ENCODE data around the gene SHROOM3. TPM values are rescaled to one million over a fixed set of nuclear protein-coding genes. Genes with fewer than 3 reads are reported as not detected.

Gene SHROOM3
- polyA plus RNA-seq, 1 donor from 2014 or later, result 2.7 TPM

DNA sequence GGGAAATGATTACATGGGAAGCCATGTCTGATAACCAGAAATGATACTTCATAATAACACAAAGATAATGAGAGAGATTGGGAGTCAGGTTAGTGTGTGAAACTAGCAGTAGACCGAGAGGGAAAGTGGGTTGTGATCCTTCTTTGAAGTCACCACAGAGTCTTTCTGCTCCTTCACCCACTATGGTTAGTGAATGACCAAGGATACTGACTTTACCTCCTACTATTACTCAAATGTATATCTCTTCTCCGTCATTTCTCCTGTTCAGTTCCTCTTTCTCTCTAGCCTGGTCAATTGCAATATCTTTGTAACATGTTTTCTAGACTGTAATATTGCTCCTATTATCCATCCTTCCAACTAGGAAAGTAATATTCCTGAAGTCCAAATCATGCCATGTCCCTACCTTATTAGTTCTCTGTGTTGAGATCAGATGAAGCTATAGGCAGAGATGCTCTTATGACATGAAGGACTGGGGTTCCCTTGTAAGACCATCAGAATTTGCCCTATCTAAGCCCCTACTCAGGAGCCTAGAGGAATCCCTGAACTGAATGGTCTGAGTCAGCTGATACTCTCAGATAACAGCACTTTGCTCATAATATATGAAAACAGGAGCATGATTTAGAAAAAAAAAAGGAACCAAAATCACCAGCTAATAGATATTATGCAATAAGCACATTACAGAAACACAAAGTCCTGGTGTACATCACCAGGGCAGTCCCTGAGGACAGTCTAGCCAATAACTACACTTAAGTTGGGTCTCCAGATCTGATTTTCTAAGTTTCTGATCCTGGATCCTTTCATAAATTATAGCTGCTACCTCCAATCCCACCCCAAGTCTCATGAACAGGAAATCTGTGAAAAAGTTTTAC is 81.2 kb downstream of the SHROOM3 start:
- Histone ChIP-seq H3K4me2 (ENCODE audit: low read length) (no peak overlapping the region), H4K20me1 (ENCODE audit: insufficient read depth) (no peaks in the 10 kb centered on the region), H3K27me3 (ENCODE audit: insufficient read depth, low read depth, low read length) (no peaks in the 10 kb centered on the region), H3K9ac (ENCODE audit: low read length) (no peak overlapping the region), H3K9me2 (ENCODE audit: insufficient read depth, low read length) (no peaks in the 10 kb centered on the region), H3K36me3 (ENCODE audit: insufficient read depth, low read length) (no peaks in the 10 kb centered on the region), H3K79me2 (replicated peaks; ENCODE audit: insufficient read depth, low read length) (peaks cover 34% of the 10 kb centered on the region), H2AFZ (ENCODE audit: low read depth, low read length) (no peak overlapping the region), H3K9me3 (ENCODE audit: low read length) (no peaks in the 10 kb centered on the region), H3K4me3 (ENCODE audit: low read length) (no peak overlapping the region), H3K27ac (ENCODE audit: low read length) (no peak overlapping the region), H3F3A (ENCODE audit: insufficient read depth, low read length, poor library complexity, severe bottlenecking) (no peaks in the 10 kb centered on the region)
- TF ChIP-seq EZH2 (IDR thresholded peaks at IDR 0.05; ENCODE audit: borderline replicate concordance, insufficient read depth, low read length, poor library complexity, severe bottlenecking) (no peak), EP300 (conservative IDR thresholded peaks at IDR 0.05; ENCODE audit: poor library complexity, severe bottlenecking) (no peak), RAD21 (conservative IDR thresholded peaks at IDR 0.05) (no peak), SMC3 (conservative IDR thresholded peaks at IDR 0.05; ENCODE audit: poor library complexity) (no peak), TAF1 (IDR thresholded peaks at IDR 0.05; ENCODE audit: low read depth) (no peak), POLR2AphosphoS5 (IDR thresholded peaks at IDR 0.05) (no peak), MXI1 (conservative IDR thresholded peaks at IDR 0.05; ENCODE audit: poor library complexity, severe bottlenecking) (no peak)
- TF ChIP-seq, protein P1, sequence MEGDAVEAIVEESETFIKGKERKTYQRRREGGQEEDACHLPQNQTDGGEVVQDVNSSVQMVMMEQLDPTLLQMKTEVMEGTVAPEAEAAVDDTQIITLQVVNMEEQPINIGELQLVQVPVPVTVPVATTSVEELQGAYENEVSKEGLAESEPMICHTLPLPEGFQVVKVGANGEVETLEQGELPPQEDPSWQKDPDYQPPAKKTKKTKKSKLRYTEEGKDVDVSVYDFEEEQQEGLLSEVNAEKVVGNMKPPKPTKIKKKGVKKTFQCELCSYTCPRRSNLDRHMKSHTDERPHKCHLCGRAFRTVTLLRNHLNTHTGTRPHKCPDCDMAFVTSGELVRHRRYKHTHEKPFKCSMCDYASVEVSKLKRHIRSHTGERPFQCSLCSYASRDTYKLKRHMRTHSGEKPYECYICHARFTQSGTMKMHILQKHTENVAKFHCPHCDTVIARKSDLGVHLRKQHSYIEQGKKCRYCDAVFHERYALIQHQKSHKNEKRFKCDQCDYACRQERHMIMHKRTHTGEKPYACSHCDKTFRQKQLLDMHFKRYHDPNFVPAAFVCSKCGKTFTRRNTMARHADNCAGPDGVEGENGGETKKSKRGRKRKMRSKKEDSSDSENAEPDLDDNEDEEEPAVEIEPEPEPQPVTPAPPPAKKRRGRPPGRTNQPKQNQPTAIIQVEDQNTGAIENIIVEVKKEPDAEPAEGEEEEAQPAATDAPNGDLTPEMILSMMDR (IDR thresholded peaks at IDR 0.05; ENCODE audit: poor library complexity, severe bottlenecking), result no peak
- TF ChIP-seq, protein P2, sequence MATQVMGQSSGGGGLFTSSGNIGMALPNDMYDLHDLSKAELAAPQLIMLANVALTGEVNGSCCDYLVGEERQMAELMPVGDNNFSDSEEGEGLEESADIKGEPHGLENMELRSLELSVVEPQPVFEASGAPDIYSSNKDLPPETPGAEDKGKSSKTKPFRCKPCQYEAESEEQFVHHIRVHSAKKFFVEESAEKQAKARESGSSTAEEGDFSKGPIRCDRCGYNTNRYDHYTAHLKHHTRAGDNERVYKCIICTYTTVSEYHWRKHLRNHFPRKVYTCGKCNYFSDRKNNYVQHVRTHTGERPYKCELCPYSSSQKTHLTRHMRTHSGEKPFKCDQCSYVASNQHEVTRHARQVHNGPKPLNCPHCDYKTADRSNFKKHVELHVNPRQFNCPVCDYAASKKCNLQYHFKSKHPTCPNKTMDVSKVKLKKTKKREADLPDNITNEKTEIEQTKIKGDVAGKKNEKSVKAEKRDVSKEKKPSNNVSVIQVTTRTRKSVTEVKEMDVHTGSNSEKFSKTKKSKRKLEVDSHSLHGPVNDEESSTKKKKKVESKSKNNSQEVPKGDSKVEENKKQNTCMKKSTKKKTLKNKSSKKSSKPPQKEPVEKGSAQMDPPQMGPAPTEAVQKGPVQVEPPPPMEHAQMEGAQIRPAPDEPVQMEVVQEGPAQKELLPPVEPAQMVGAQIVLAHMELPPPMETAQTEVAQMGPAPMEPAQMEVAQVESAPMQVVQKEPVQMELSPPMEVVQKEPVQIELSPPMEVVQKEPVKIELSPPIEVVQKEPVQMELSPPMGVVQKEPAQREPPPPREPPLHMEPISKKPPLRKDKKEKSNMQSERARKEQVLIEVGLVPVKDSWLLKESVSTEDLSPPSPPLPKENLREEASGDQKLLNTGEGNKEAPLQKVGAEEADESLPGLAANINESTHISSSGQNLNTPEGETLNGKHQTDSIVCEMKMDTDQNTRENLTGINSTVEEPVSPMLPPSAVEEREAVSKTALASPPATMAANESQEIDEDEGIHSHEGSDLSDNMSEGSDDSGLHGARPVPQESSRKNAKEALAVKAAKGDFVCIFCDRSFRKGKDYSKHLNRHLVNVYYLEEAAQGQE (IDR thresholded peaks at IDR 0.05; ENCODE audit: borderline replicate concordance), result no peak

DNA sequence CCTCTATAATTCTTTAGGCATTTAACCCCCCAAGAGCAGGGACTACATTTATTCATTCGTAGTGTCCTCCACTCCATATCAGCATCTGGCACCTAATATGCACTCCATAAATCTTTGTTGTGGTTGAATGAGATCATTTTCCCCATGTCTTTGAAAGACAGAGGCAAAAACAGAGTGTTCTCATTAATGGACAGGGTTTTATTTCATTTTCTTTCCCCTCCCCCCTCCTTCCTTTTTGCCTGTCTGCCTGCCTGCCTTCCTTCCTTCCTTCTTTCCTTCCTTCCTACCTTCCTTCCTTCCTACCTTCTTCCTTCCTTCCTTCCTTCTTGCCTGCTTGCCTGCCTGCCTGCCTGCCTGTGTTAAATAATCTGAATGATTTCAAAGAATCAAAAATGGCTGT is 83.2 kb downstream of the SHROOM3 start:
- Histone ChIP-seq H3K27ac (ENCODE audit: low read length) (no peak overlapping the region), H3K36me3 (ENCODE audit: insufficient read depth, low read length) (no peaks in the 10 kb centered on the region), H3K4me2 (ENCODE audit: low read length) (no peak overlapping the region), H3K79me2 (replicated peaks; ENCODE audit: insufficient read depth, low read length) (peaks cover 30% of the 10 kb centered on the region), H3K4me3 (ENCODE audit: low read length) (no peak overlapping the region), H3K9me2 (ENCODE audit: insufficient read depth, low read length) (no peaks in the 10 kb centered on the region), H4K20me1 (ENCODE audit: insufficient read depth) (no peaks in the 10 kb centered on the region), H3F3A (ENCODE audit: insufficient read depth, low read length, poor library complexity, severe bottlenecking) (no peaks in the 10 kb centered on the region), H3K27me3 (ENCODE audit: insufficient read depth, low read depth, low read length) (no peaks in the 10 kb centered on the region), H3K9me3 (ENCODE audit: low read length) (no peaks in the 10 kb centered on the region), H3K9ac (ENCODE audit: low read length) (no peak overlapping the region), H2AFZ (ENCODE audit: low read depth, low read length) (no peak overlapping the region)
- TF ChIP-seq POLR2AphosphoS5 (IDR thresholded peaks at IDR 0.05) (no peak), SMC3 (conservative IDR thresholded peaks at IDR 0.05; ENCODE audit: poor library complexity) (no peak), EZH2 (IDR thresholded peaks at IDR 0.05; ENCODE audit: borderline replicate concordance, insufficient read depth, low read length, poor library complexity, severe bottlenecking) (no peak)
- TF ChIP-seq, protein P2 (IDR thresholded peaks at IDR 0.05; ENCODE audit: borderline replicate concordance), result no peak

Data from neural cell (in vitro differentiated cells).